Spinal cord (tissue), 10 donors: ENCODE data around the gene FXYD3. TPM values are rescaled to one million over a fixed set of nuclear protein-coding genes. Genes with fewer than 3 reads are reported as not detected.
A peak's percentile ranks its signal among the peaks of the same experiment; 100 is the strongest.

ENCODE experiments used
- DNase-seq, 6 donors: peaks; one replicate each; pipeline versions ENCODE4 v3.0.0 to v3.0.0-alpha.2; 2013 to 2015; ENCODE audit warnings: low spot score in 6 of 6, low read depth in 4 of 6
- H3K27ac ChIP-seq: one replicate; pipeline ENCODE4 v1.5.1; 2013; ENCODE audit warnings: low read depth, low read length, control low read depth
- H3K27me3 ChIP-seq: one replicate; pipeline ENCODE4 v1.6.1; 2013; ENCODE audit warnings: low read length; ENCODE audit not compliant: control insufficient read depth, insufficient read depth
- H3K36me3 ChIP-seq: one replicate; pipeline ENCODE4 v1.6.1; 2013; ENCODE audit warnings: low read length; ENCODE audit not compliant: control insufficient read depth, insufficient read depth
- H3K4me1 ChIP-seq: one replicate; pipeline ENCODE4 v1.6.1; 2013; ENCODE audit warnings: low read length; ENCODE audit not compliant: control insufficient read depth, insufficient read depth
- H3K4me3 ChIP-seq: one replicate; pipeline ENCODE4 v1.5.1; 2013; ENCODE audit warnings: low read depth, low read length, control low read depth
- H3K9me3 ChIP-seq: one replicate; pipeline ENCODE4 v1.6.1; 2013; ENCODE audit warnings: low read length; ENCODE audit not compliant: control insufficient read depth, insufficient read depth
- WGBS: methylation state at CpG from one replicate; pipeline ENCODE4 v1.1.5; 2013; ENCODE audit warnings: missing lambda C conversion rate; ENCODE audit not compliant: insufficient coverage; 5-methylcytosine and 5-hydroxymethylcytosine counted together
- polyA plus RNA-seq, 2 donors: library from polyadenylated mRNA; unstranded; fragments of 120-200 nt; gene quantifications; one replicate each; pipeline ENCODE4 v1.2.1, GENCODE V29; 2013; ENCODE audit not compliant: insufficient read length in 2 of 2
- total RNA-seq, 2 donors: library from RNA; depleted of rRNA in 1 of 2; stranded (reverse); fragments of 120-200 nt in 1 of 2; fragments of >200 nt in 1 of 2; gene quantifications; one replicate each; pipeline versions ENCODE4 v1.2.3 to v1.2.4, GENCODE V29; 2013 to 2014
- donor health status: healthy.

The FXYD3 gene
- total and polyA plus RNA-seq, 4 donors = 0.40 to 2.6 (median 1.1) TPM

DNA sequence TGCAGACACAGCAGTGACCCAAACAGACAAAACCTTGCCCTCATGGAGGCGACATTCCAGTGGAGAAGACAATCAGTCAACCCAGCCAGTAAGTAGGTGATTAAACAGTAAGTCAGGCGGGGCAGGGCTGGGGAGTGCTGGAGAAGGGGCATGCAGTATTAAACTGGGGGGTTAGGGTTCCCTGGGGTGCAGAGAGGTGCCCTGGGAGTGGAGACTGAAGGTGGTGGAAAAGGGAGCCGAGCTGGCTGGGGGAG is 31.2 kb upstream of the FXYD3 start:
- no peak for DNase-seq
- WGBS = 89% methylated on average over 3 of the region's 3 CpGs
- no peak overlapping the region for H3K4me3 ChIP-seq
- H3K4me1 ChIP-seq = no peaks in the 10 kb centered on the region
- peaks cover 3% of the 10 kb centered on the region for H3K36me3 ChIP-seq
- H3K27ac ChIP-seq = no peak overlapping the region
- H3K9me3 ChIP-seq = no peaks in the 10 kb centered on the region
- H3K27me3 ChIP-seq = no peaks in the 10 kb centered on the region

DNA sequence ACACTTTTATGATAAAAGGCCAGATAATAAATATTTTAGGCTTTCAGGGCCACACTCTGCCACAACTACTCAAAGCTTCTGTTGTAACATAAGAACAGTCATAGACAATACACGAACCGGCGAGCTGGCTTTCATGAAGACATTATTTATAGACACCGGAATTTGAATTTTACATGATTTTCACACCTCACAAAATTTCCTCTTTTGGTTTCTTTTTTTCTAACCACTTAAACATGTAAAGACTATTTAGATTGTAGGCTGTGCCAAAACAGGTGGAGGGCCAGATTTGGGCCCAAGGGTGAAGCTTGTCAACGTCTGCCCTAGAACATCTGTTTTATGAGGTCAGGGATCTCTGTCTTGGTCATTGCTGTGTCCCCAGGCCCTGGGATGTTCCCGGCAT is 29.7 kb upstream of the FXYD3 start:
- Histone ChIP-seq H3K27ac (no peak overlapping the region), H3K4me3 (no peak overlapping the region), H3K4me1 (peaks cover 8% of the 10 kb centered on the region), H3K27me3 (peaks cover 2% of the 10 kb centered on the region), H3K36me3 (no peaks in the 10 kb centered on the region), H3K9me3 (no peaks in the 10 kb centered on the region)
- WGBS = 78% methylated on average over 1 of the region's 6 CpGs
- DNase-seq = peak in 1 of 6 donors; percentile 23

DNA sequence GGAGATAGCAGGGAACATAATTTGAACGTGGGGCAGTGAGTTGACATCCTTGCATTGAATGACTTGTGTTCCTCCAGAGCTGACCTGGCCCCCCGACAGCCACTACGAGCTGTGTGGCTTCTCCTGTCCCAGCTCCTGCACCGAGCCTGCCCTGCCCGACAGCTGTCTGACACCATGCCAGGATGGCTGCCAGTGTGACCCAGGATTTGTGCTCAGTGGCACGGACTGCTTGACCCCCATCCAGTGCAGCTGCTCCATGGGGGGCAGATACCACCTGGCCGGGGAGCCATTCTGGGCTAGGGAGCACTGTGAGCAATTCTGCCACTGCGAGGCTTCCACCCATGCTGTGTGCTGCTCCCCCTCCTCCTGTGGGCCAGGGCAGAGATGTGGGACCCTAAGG is 29.2 kb upstream of the FXYD3 start:
- no peak overlapping the region for H3K4me3 ChIP-seq
- WGBS = 69% methylated on average over 8 of the region's 8 CpGs
- H3K4me1 ChIP-seq = peaks cover 11% of the 10 kb centered on the region
- H3K36me3 ChIP-seq = no peaks in the 10 kb centered on the region
- no peak overlapping the region for H3K27ac ChIP-seq
- DNase-seq = no peak
- no peaks in the 10 kb centered on the region for H3K9me3 ChIP-seq
- peaks cover 2% of the 10 kb centered on the region for H3K27me3 ChIP-seq

DNA sequence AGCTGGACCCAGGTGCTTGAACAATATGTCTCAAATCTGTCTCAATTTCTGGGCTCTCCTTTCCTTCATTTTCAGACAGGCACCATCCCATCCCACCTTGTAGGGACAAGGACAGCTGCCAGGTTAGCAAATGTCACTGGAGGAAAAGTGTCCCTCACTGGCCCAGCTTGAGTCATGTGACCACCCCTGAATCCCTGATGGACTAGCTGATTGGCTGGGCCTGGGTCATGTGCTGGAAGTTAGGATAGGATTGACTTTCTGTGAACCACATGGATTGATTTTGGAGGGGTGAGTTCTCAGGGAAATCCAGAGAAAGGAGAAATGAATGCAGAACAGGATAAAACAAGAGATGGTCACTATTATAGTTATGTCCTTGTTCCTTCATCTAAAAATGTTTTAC is 28.2 kb upstream of the FXYD3 start:
- Histone ChIP-seq H3K27ac (no peak overlapping the region), H3K36me3 (no peaks in the 10 kb centered on the region)
- DNase-seq = no peak

DNA sequence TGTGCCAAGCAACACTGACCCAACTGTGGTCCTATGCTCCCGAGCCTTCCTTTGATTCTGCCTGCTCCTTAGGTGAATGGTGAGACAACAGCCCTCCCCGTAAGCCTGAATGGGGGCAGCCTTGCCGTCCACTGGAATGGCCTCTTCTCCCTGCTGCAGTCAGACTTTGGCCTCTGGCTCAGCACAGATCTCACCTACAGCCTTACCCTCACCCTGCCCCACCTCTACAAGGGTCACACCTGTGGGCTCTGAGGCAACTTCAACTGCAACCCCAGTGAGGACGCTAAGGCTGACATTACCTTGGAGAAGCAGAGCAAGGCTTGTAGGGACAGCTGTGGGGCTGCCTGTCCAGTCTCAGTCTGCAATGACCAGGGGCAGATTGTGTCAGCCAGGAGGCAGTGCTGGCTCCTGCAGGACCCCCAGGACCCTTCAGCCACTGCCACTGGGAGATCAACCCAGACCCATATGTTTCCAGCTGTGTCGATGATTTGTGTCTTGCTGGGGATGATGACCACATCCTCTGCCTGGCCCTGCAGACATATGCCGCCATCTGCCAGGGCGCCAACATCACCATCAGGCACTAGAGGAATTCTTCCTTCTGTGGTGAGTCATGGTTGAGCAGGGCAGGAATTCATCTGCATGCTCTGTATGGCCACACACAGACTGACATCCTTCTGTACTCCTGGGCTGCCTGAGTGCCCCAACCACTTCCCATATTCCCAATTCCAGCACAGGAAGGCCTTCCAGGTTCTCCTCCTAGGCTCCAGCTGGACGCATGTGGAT is 27.3 kb upstream of the FXYD3 start:
- 78% methylated on average over 7 of the region's 8 CpGs for WGBS
- H3K27me3 ChIP-seq = peaks cover 2% of the 10 kb centered on the region
- H3K4me1 ChIP-seq = peaks cover 11% of the 10 kb centered on the region
- H3K27ac ChIP-seq = no peak overlapping the region
- DNase-seq = no peak
- no peaks in the 10 kb centered on the region for H3K36me3 ChIP-seq
- H3K4me3 ChIP-seq = no peak overlapping the region
- H3K9me3 ChIP-seq = no peaks in the 10 kb centered on the region

More for the DNA sequence above, 28.2 kb upstream of the FXYD3 start:
- Histone ChIP-seq H3K4me1 (peaks cover 11% of the 10 kb centered on the region), H3K9me3 (no peaks in the 10 kb centered on the region), H3K27me3 (peaks cover 2% of the 10 kb centered on the region), H3K4me3 (no peak overlapping the region)

DNA sequence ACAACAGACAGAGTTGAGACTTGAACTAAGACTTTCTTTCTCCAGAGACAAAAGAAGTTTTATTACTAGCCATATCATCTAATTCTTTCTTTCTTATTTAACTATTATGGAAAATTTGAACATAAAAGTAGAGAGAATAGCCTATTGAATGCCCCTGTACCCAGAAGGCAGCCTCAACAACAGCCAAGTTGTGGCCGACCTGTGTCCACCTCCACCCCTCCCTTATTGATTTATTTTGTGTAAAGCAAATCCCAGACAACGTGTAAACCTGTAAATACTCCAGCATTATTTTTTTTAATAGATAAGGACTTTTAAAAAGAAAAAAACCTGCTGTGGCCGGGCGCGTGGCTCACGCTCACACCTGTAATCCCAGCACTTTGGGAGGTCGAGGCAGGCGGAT is 26.1 kb upstream of the FXYD3 start:
- Histone ChIP-seq H3K4me3 (no peak overlapping the region), H3K9me3 (no peaks in the 10 kb centered on the region), H3K27me3 (peaks cover 2% of the 10 kb centered on the region), H3K4me1 (peaks cover 11% of the 10 kb centered on the region), H3K27ac (no peak overlapping the region), H3K36me3 (no peaks in the 10 kb centered on the region)
- no peak for DNase-seq
- no CpG with 5 or more reads among the region's 8 CpGs for WGBS

DNA sequence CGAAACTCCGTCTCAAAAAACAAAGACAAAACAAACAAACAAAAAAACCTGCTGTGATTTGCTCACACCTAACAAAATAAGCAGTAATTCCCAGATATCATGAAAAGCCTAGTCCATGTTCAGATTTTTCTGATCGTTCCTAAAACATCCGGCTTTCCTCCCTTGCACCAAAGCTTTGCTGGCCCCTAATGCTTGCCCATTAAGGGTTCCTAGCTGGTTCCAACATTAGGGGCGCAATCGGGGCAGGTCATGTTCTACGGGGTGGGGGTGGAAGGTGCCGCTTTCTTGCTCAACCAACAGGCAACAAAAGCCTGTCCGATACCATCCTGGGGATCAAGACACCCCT is 25.5 kb upstream of the FXYD3 start:
- H3K9me3 ChIP-seq = no peaks in the 10 kb centered on the region
- no peak for DNase-seq
- no peak overlapping the region for H3K27ac ChIP-seq
- H3K4me3 ChIP-seq = no peak overlapping the region
- WGBS = 28% methylated on average over 6 of the region's 9 CpGs
- H3K4me1 ChIP-seq = peaks cover 11% of the 10 kb centered on the region
- peaks cover 2% of the 10 kb centered on the region for H3K27me3 ChIP-seq
- no peaks in the 10 kb centered on the region for H3K36me3 ChIP-seq

DNA sequence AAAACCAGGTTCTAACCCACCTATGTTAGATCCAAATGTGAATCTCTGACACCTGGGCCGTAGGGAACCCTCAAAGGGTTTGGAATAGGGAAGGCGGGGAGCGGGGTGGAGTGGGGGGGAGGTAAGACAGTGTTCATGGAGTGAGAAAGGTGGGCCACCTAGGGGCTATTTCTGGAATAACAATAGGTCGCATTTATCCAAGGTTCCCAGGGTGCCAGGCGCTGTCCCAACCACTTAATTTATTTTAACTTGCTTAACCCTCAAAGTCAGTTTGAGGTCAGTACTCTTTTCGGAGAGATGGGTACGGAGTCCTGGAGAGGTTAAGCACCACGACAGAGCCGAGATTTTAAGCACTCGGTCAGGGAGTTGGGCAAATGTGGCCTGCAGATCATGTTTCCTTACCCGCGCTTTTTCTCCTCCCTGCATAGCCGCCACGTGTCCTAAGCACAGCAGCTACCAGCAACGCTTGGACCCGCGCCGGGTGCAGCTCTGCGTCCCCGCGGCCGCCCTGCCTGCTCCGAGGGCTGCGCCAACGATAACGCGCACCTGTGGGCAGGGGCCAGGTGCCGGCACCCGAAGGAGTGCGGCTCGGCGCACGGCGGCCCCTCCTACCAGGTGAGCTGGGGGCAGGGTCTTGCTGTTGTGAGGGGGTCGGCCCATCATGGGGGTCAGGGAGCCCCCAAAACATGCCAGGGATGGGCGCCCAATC is 25.0 kb upstream of the FXYD3 start:
- H3K27ac ChIP-seq = no peak overlapping the region
- no peaks in the 10 kb centered on the region for H3K9me3 ChIP-seq
- no peak overlapping the region for H3K4me3 ChIP-seq
- H3K36me3 ChIP-seq = no peaks in the 10 kb centered on the region
- DNase-seq = peak in 5 of 6 donors; percentile 19 to 86 (median 35)
- WGBS = 8% methylated on average over 32 of the region's 36 CpGs
- H3K4me1 ChIP-seq = peaks cover 11% of the 10 kb centered on the region
- H3K27me3 ChIP-seq = peaks cover 2% of the 10 kb centered on the region

DNA sequence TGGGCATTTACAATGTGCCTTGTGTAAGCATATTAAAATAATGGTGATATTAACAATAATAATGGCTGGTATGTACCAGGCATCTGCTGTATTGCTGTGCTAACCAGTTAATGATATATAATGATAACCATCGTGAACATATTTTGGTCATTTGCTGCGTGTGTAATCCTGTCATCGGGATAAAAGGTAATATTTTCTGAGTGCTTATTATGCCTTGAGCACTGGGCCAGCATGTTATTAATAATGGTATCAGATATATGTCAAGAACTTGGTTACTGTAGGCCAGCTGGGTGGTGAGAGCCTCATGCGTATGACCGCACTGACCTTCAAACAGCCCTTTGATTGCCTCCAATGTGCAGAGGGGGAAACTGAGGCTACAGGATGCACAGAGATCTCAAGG is 22.2 kb upstream of the FXYD3 start:
- Histone ChIP-seq H3K4me3 (no peak overlapping the region), H3K36me3 (no peaks in the 10 kb centered on the region), H3K4me1 (peaks cover 11% of the 10 kb centered on the region), H3K27ac (no peak overlapping the region), H3K9me3 (no peaks in the 10 kb centered on the region), H3K27me3 (peaks cover 2% of the 10 kb centered on the region)
- no peak for DNase-seq
- WGBS = 99% methylated on average over 5 of the region's 5 CpGs

DNA sequence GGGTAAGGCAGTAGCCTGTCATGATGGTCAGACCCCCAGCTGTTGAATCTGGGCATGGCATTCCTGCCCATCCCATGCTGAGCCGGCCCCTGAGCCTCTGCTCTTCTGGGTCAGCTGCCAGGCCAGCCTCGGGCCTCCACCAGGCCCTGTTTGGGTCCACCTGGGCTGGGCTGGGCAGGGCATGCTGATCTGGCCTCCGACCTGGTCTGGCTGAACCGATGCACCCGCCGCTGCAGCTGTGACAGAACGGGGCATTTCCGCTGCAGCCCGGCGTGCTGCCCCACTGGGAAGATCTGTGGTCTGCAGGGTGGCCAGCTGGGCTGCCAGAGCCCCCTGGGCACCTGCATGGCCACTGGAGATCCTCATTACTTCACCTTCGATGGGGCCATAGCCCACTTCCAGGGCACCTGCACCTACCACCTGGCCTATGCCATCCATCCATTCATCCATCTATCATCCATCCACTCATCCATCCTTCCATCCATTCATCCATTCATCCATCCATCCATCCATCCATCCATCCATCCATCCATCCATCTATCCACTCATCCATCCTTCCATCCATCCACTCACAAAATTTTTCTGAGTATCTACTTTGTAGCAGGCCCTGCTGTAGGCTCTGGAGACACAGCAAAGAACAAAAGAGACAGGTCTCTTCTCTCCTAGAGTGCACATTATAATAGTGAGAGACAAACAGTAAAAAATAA is 21.5 kb upstream of the FXYD3 start:
- 88% methylated on average over 11 of the region's 11 CpGs for WGBS
- H3K27ac ChIP-seq = no peak overlapping the region

More for the DNA sequence above, 21.5 kb upstream of the FXYD3 start:
- H3K36me3 ChIP-seq = no peaks in the 10 kb centered on the region
- peaks cover 2% of the 10 kb centered on the region for H3K27me3 ChIP-seq
- DNase-seq = no peak
- no peaks in the 10 kb centered on the region for H3K9me3 ChIP-seq
- no peak overlapping the region for H3K4me3 ChIP-seq
- peaks cover 11% of the 10 kb centered on the region for H3K4me1 ChIP-seq
